GM12878 (cell line): ENCODE measurements around the gene FUZ. TPM values are rescaled to one million over a fixed set of nuclear protein-coding genes. Genes with fewer than 3 reads are reported as not detected.
A peak's percentile ranks its signal among the peaks of the same experiment; 100 is the strongest.

Experiments
- ATF7 ChIP-seq: fragments of 450-650 bp; IDR thresholded peaks from 2 replicates; pipeline ENCODE4 v1.6.1; 2016; ENCODE audit warnings: low read depth, mild to moderate bottlenecking
- BACH1 ChIP-seq: fragments of 450-650 bp; IDR thresholded peaks from 2 replicates; pipeline ENCODE4 v1.6.1; 2017; ENCODE audit warnings: mild to moderate bottlenecking, borderline replicate concordance
- BCLAF1 ChIP-seq: fragments of 450-650 bp; IDR thresholded peaks from 2 replicates; pipeline ENCODE4 v1.6.1; 2017; ENCODE audit warnings: antibody characterized with exemption, mild to moderate bottlenecking, moderate library complexity
- BHLHE40 ChIP-seq, 2 experiments: fragments of 450-650 bp in 1 of 2; IDR thresholded peaks; 2 replicates each; pipeline ENCODE4 v1.6.1; 2011 to 2017; ENCODE audit warnings: low read depth in 2 of 2, borderline replicate concordance in 1 of 2, improper control_type of control experiment in 1 of 2, low read length in 1 of 2, mild to moderate bottlenecking in 1 of 2
- CBFB ChIP-seq: IDR thresholded peaks from 2 replicates; pipeline ENCODE4 v1.6.1; 2016; ENCODE audit warnings: antibody characterized with exemption, low read depth
- E4F1 ChIP-seq: fragments of 450-650 bp; IDR thresholded peaks from 2 replicates; pipeline ENCODE4 v1.6.1; 2018; ENCODE audit warnings: borderline replicate concordance, mild to moderate bottlenecking; ENCODE audit not compliant: partially characterized antibody
- HCFC1 ChIP-seq: fragments of 150-350 bp; IDR thresholded peaks from 2 replicates; pipeline ENCODE4 v1.6.1; 2014; ENCODE audit warnings: low read length
- JUND ChIP-seq: IDR thresholded peaks from 2 replicates; pipeline ENCODE4 v1.6.1; 2012; ENCODE audit warnings: low read depth, mild to moderate bottlenecking, low read length, improper control_type of control experiment, moderate library complexity
- MYC ChIP-seq: IDR thresholded peaks from 2 replicates; pipeline ENCODE4 v1.6.1; 2011; ENCODE audit warnings: mild to moderate bottlenecking, low read length, moderate library complexity, inconsistent platforms; ENCODE audit not compliant: insufficient read depth, insufficient replicate concordance, insufficient read length, severe bottlenecking
- NFXL1 ChIP-seq: fragments of 450-650 bp; IDR thresholded peaks from 2 replicates; pipeline ENCODE4 v1.6.1; 2017; ENCODE audit warnings: antibody characterized with exemption, mild to moderate bottlenecking, borderline replicate concordance
- PBX3 ChIP-seq: IDR thresholded peaks from 2 replicates; pipeline ENCODE4 v1.6.1; 2011; ENCODE audit warnings: mild to moderate bottlenecking, low read depth, low read length, moderate library complexity; ENCODE audit not compliant: insufficient replicate concordance
- POLR2AphosphoS2 ChIP-seq: IDR thresholded peaks from 2 replicates; pipeline ENCODE4 v1.6.1; 2011; ENCODE audit warnings: low read depth, mild to moderate bottlenecking, low read length, improper control_type of control experiment, moderate library complexity
- RAD51 ChIP-seq: fragments of 450-650 bp; IDR thresholded peaks from 2 replicates; pipeline ENCODE4 v1.6.1; 2016; ENCODE audit warnings: moderate library complexity, mild to moderate bottlenecking, inconsistent platforms
- RELB ChIP-seq: fragments of 450-650 bp; IDR thresholded peaks from 2 replicates; pipeline ENCODE4 v1.6.1; 2017; ENCODE audit warnings: low read depth, mild to moderate bottlenecking, moderate library complexity
- TCF12 ChIP-seq: IDR thresholded peaks from 2 replicates; pipeline ENCODE4 v1.6.1; 2011; ENCODE audit warnings: low read depth, mild to moderate bottlenecking, low read length
- ZNF217 ChIP-seq: fragments of 450-650 bp; IDR thresholded peaks from 2 replicates; pipeline ENCODE4 v1.6.1; 2017; ENCODE audit warnings: antibody characterized with exemption, mild to moderate bottlenecking
- ZNF24 ChIP-seq: fragments of 450-650 bp; IDR thresholded peaks from 2 replicates; pipeline ENCODE4 v1.6.1; 2017; ENCODE audit warnings: antibody characterized with exemption, mild to moderate bottlenecking
- polyA plus RNA-seq, 11 experiments: library from polyadenylated mRNA; depleted of rRNA in 4 of 11; unstranded in 6 of 11; stranded (reverse) in 5 of 11; fragments of >200 nt; fragmentation: Nextera tagmentation in 4 of 11; fragmentation: Illumina TruSeq in 1 of 11; extraction: Ambion mirVana in 4 of 11; extraction: Trizol in 1 of 11; gene quantifications; 1 replicate in 1 of 11; 2 replicates in 10 of 11; pipeline versions ENCODE4 v1.2.1 to v1.2.3, GENCODE V29; 2011 to 2016; ENCODE audit warnings: inconsistent platforms in 2 of 11, missing spikeins in 2 of 11, low read depth in 1 of 11
- total RNA-seq, 4 experiments: library from RNA; depleted of rRNA in 3 of 4; stranded (reverse); fragments of >200 nt in 3 of 4; fragmentation: Illumina TruSeq in 1 of 4; extraction: Trizol in 1 of 4; gene quantifications; 2 replicates each; pipeline versions ENCODE4 v1.2.1 to v1.2.3, GENCODE V29; 2013 to 2021

Gene FUZ
- total and polyA plus RNA-seq, 10 of the 15 experiments (the other 5 are each of a cell fraction or from before 2014, with no cell fraction given) = 0.18 to 11.5 (median 8.8) TPM

- TF ChIP-seq E4F1 = peak; percentile 74
- peak; percentile 77 for TF ChIP-seq RELB
- no peak for TF ChIP-seq ZNF24
- peak; percentile 74 for TF ChIP-seq HCFC1
- peak; percentile 91 for TF ChIP-seq ATF7
- no peak for TF ChIP-seq BACH1
- TF ChIP-seq BCLAF1 = peak; percentile 78; the same call in 1 of the 2 replicates
- no peak for TF ChIP-seq CBFB
- TF ChIP-seq JUND = peak; percentile 93
- no peak for TF ChIP-seq NFXL1
- TF ChIP-seq ZNF217 = no peak
- peak; percentile 55; the same call in 1 of the 2 replicates for TF ChIP-seq RAD51
- peak; percentile 81 to 85 for TF ChIP-seq BHLHE40 (IDR thresholded peaks at IDR 0.05; ENCODE audit: borderline replicate concordance in 1 of 2, low read depth in 2 of 2, low read length in 1 of 2)
- TF ChIP-seq PBX3 = peak; percentile 67
- TF ChIP-seq TCF12 = peak; percentile 70; the same call in 1 of the 2 replicates
- 0 out of 2 replicates have a peak, but pooled peaks have one; percentile 22 for TF ChIP-seq POLR2AphosphoS2
- no peak for TF ChIP-seq MYC
Observed at GRCh38 chr19:49812997-49813861, at the start of gene FUZ (continued).
